GM21528 (cell line): Measurements from ENCODE around the gene TBC1D19.
"Not testable (repeated sequence)": the region's sequence is repeated elsewhere in the genome, so short reads cannot be mapped to it uniquely, and the experiment has no call there.

ENCODE experiments used
- ATAC-seq: cut with Tn5 transposase; IDR thresholded peaks from one replicate; pipeline ENCODE4 v1.9.1; 2021; ENCODE audit warnings: mild to moderate bottlenecking, moderate library complexity; ENCODE audit not compliant: unreplicated experiment, low FRiP score

The TBC1D19 gene

GRCh38 chr4:26583865-26584652, at the start of gene TBC1D19:
TSS of gene TBC1D19 (plus strand) at chr4:26584084. CDS start at chr4:26584194, 110 bp downstream.
- ATAC-seq = peak; percentile 100

GRCh38 chr4:26542991-26543390, 40.9 kb upstream of the TBC1D19 start:
- ATAC-seq = no peak

GRCh38 chr4:26544421-26544820, 39.5 kb upstream of the TBC1D19 start:
- no peak for ATAC-seq

- ATAC-seq = not testable (repeated sequence)
These were observed 35.5 kb upstream of the TBC1D19 start for GRCh38 chr4:26548379-26548778.

GRCh38 chr4:26557164-26557563, 26.7 kb upstream of the TBC1D19 start:
- ATAC-seq = no peak

GRCh38 chr4:26558166-26558895, 25.6 kb upstream of the TBC1D19 start:
- ATAC-seq = no peak

GRCh38 chr4:26566133-26566532, 17.8 kb upstream of the TBC1D19 start:
- no peak for ATAC-seq

- no peak for ATAC-seq
These were observed 15.4 kb upstream of the TBC1D19 start for GRCh38 chr4:26568446-26568994.

- no peak for ATAC-seq
These were observed 13.3 kb upstream of the TBC1D19 start for GRCh38 chr4:26570596-26570995.

- no peak for ATAC-seq
These were observed 10.5 kb upstream of the TBC1D19 start for GRCh38 chr4:26573389-26573794.

GRCh38 chr4:26574563-26574962, 9.3 kb upstream of the TBC1D19 start:
- ATAC-seq = no peak

- ATAC-seq = no peak
These were observed 7.6 kb upstream of the TBC1D19 start for GRCh38 chr4:26576231-26576739.

- no peak for ATAC-seq
These were observed 6.8 kb upstream of the TBC1D19 start for GRCh38 chr4:26577066-26577465.

- ATAC-seq = no peak
These were observed 4.7 kb upstream of the TBC1D19 start for GRCh38 chr4:26579169-26579568.

- ATAC-seq = not testable (repeated sequence)
These were observed 2.5 kb upstream of the TBC1D19 start for GRCh38 chr4:26581341-26581740.

GRCh38 chr4:26583538-26583864, 383 bp upstream of the TBC1D19 start:
- ATAC-seq = peak; percentile 78

GRCh38 chr4:26584725-26585124, 841 bp downstream of the TBC1D19 start:
- no peak for ATAC-seq

GRCh38 chr4:26589705-26590104, 5.8 kb downstream of the TBC1D19 start:
- no peak for ATAC-seq

GRCh38 chr4:26590639-26591038, 6.8 kb downstream of the TBC1D19 start:
- no peak for ATAC-seq

- ATAC-seq = not testable (repeated sequence)
These were observed 9.7 kb downstream of the TBC1D19 start for GRCh38 chr4:26593557-26593956.

GRCh38 chr4:26594371-26594770, 10.5 kb downstream of the TBC1D19 start:
- no peak for ATAC-seq
